B cell (primary cell): ENCODE results near the gene GCNT3.

ENCODE experiments used
- CTCF ChIP-seq: fragments of 200-600 bp; IDR thresholded peaks from one replicate; pipeline ENCODE4 v1.8.0; 2022; ENCODE audit warnings: antibody characterized with exemption, mild to moderate bottlenecking
- EZH2 ChIP-seq: IDR thresholded peaks from 2 replicates; pipeline ENCODE4 v1.6.1; 2012; ENCODE audit warnings: borderline replicate concordance, low read depth, mild to moderate bottlenecking, moderate library complexity, low read length; ENCODE audit not compliant: insufficient read depth, poor library complexity, severe bottlenecking

GRCh38 chr15:59562448-59563186 lies 49.0 kb upstream of the GCNT3 start:
- peak; percentile 35 for TF ChIP-seq CTCF
- no peak for TF ChIP-seq EZH2
